ENCODE measurements around the gene ZNF287.
A peak's percentile ranks its signal among the peaks of the same experiment; 100 is the strongest.

Gene ZNF287

DNA sequence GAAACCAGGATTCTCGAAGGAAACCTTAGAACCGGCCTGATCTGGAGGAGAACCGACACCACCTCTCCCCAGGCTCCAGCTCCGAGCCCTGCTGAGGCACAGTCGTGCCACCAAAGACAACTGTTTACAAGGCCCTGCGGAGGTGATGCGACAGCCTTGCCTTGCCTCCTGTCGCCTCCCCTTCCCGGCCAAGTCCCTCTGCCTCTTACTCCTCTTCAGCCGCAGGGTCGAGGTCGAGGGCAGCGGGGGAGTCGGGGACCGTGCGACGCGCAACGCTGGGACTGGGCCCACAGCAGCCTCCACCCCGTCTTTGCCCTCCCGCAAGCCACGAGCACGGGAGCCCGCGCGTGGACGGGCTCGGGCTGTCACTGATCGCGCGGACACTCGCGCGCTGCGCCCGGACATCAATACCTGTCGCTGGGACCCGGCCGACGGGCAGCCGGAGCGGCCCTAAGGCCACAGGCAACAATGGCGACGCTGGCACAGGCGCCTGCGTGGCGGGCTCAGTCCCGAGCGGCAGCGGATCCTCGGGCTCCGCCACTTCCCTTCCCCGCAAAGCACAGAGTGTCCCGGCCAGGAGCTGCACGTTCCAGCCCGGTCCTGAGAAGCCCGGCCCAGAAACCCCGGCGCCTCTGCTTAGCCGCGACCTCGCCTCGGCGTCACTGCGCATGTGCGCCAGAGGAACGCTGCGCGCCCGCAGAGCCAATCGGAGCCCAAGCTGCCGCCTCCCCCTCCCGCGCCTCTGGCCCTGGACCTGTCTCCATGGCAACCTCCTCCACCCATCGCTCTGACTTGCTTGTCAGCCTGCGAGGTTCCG is at the start of gene ZNF287:
ZNF287 (minus strand) TSS at position 664 of the 817 bp plus-strand sequence. CDS start 1,473 bp downstream, outside the sequence.
- Mint-ChIP-seq H3K36me3 (peaks cover 18% of the 10 kb centered on the region), H3K27ac (peak within 1 kb of the TSS; percentile 85), H3K27me3 (no peaks in the 10 kb centered on the region), H3K4me1 (peaks cover 13% of the 10 kb centered on the region), H3K4me3 (peak within 1 kb of the TSS; percentile 91), H3K9me3 (peaks cover 2% of the 10 kb centered on the region)
- ATAC-seq: peak; percentile 99

DNA sequence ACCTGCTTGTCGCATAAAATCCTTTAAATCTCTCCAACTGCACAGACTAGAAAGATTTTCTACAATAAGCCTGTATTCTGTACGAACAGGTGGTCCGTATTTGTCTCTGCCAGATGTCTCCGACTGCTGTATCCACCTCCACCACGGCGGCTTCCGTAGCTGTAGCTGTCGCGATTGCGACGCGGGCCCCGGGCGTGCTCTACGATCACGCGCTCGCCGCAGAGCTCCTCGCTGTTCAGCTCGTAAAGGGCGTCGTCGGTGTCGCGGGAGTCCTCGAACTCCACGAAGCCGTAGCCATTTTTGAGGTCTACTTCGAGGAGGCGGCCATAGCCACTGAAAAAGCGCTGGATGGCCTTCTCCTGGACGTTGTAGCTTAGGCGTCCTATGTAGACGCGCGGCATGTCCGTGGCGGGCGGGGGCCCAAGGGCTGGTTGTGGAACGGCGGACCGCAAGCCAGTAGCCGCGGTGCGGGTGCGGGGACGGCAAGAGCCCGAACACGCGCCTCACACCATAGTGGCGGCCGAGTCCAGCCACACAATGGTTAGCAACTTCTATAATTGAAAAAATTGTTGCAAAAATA is 48.6 kb upstream of the ZNF287 start:
- no peak for ATAC-seq
- H3K4me1 Mint-ChIP-seq: no peaks in the 10 kb centered on the region
- peaks cover 32% of the 10 kb centered on the region for H3K9me3 Mint-ChIP-seq
- H3K4me3 Mint-ChIP-seq: no peak overlapping the region
- no peaks in the 10 kb centered on the region for H3K27me3 Mint-ChIP-seq
- peaks cover 41% of the 10 kb centered on the region for H3K36me3 Mint-ChIP-seq
- H3K27ac Mint-ChIP-seq: no peak overlapping the region

DNA sequence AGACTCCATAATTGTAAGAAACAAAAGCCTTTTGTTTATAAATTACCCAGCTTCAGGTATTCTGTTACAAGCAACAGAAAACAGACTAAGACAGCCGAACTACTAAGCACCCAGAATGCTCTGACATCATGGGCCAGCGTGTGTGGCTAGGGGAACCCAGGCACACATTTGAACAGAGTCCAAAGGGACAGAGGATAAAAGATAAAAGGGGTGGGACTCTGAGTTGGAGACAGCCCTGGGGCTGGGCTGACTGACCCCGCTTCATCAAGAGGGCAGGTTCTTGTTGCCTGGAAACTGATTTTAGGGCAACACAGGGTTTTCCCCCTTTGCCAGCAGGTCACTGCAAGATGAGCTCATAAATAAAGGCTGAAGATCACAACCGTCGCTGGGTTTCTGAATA is 30.5 kb upstream of the ZNF287 start:
- H3K27ac Mint-ChIP-seq: no peak overlapping the region
- no peak for ATAC-seq
- H3K27me3 Mint-ChIP-seq: peaks cover 8% of the 10 kb centered on the region
- no peak overlapping the region for H3K4me3 Mint-ChIP-seq
- peaks cover under 1% of the 10 kb centered on the region for H3K36me3 Mint-ChIP-seq
- peaks cover 11% of the 10 kb centered on the region for H3K9me3 Mint-ChIP-seq
- H3K4me1 Mint-ChIP-seq: no peaks in the 10 kb centered on the region

DNA sequence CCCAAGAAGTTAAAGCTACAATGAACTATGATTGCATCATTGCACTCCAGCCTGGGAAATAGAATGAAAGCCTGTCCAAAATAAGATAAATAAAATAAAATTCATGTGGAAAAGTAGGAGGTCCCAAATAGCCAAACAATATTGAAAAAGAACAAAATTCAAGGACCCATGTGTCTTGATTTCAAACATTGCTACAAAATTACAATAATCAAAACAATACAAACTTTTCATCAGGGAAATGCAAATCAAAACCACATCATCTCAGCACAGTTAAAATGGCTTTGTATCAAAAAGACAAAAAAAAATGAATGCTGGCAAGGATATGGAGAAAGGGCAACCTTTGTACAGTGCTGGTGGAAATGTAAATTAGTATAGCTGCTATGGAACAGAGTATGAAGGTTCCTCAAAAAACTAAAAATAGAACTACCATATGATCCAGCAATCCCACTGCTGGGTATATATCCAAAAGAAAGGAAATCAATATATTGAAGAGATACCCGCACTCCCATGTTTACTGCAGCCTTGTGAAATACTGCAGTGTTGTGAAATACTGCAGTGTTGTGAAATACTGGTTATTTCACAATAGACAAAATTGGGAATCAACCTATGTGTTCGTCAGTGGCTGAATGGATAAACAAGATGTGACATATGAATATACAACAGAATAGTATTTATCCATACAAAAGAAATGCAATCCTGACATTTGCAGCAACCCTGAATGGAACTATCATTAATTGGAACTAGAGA is 24.5 kb upstream of the ZNF287 start:
- Mint-ChIP-seq H3K4me3 (no peak overlapping the region), H3K9me3 (no peaks in the 10 kb centered on the region), H3K4me1 (peaks cover 8% of the 10 kb centered on the region), H3K27me3 (peaks cover 46% of the 10 kb centered on the region), H3K27ac (no peak overlapping the region), H3K36me3 (no peaks in the 10 kb centered on the region)
- ATAC-seq: no peak

DNA sequence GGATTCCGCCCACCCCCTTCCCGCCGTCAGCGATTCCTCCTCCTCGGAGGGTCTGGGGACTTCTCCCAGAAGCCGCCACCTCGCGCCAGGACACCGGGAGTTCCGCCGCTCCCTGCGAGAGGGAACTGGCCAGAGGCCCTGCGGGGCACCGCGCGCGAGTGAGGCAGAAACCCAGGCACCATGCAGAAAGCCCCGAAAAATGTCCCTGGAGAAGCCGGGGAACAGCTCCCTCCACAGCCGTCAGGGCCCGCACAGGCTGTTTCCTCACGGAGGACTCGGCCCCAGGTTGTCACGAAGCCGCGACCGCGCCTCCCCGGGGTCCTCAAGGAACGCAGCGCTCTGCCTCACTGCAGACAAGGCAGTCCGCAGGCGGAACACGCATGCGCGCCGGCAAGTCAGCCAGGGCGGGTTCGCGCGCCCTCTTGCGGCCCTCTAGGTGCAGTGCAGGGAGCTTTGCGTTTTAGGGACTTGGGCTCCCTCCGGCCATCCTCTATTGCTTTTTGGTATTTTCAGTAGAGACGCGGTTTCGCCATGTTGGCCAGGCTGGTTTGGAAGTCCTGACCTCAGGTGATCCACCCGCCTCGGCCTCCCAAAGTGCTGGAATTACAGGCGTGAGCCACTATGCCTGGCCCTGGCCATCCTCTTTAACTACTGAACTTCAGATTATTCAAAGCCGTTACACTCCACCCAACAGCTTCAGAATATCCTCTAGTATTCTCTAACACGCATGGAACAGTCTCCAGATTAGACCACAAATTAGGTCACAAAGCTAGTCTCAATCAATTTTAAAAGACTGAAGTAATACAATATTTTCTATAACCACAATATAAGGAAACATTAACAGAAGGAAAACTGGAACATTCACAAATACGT is 20.3 kb upstream of the ZNF287 start:
- peak overlapping the region; percentile 78 for H3K4me3 Mint-ChIP-seq
- H3K27me3 Mint-ChIP-seq: peaks cover 54% of the 10 kb centered on the region
- peaks cover 11% of the 10 kb centered on the region for H3K4me1 Mint-ChIP-seq
- H3K27ac Mint-ChIP-seq: peak overlapping the region; percentile 30
- ATAC-seq: peak; percentile 92
- H3K36me3 Mint-ChIP-seq: no peaks in the 10 kb centered on the region
- no peaks in the 10 kb centered on the region for H3K9me3 Mint-ChIP-seq

DNA sequence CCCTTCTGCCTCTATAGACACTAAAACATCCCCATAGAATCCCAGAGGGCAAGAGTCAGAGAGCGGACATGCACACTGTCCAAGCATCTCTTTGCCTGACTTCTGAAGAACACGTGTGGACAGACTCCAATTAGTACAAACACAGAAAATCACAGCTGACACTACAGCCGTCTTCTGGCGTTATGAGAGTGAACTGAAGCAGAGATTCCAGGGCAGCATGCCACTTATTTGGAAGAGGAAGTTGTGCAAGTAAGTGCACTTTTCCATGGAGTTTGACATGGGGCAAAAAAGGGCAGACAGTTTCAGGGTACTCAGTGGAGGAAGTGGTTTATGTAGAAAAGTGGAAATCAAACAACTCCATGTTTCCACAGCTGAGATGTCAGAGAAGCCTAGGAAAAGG is 16.8 kb upstream of the ZNF287 start:
- no peak overlapping the region for H3K4me3 Mint-ChIP-seq
- H3K27me3 Mint-ChIP-seq: peaks cover 72% of the 10 kb centered on the region
- no peak for ATAC-seq
- no peaks in the 10 kb centered on the region for H3K36me3 Mint-ChIP-seq
- no peaks in the 10 kb centered on the region for H3K9me3 Mint-ChIP-seq
- peaks cover 18% of the 10 kb centered on the region for H3K4me1 Mint-ChIP-seq
- no peak overlapping the region for H3K27ac Mint-ChIP-seq

DNA sequence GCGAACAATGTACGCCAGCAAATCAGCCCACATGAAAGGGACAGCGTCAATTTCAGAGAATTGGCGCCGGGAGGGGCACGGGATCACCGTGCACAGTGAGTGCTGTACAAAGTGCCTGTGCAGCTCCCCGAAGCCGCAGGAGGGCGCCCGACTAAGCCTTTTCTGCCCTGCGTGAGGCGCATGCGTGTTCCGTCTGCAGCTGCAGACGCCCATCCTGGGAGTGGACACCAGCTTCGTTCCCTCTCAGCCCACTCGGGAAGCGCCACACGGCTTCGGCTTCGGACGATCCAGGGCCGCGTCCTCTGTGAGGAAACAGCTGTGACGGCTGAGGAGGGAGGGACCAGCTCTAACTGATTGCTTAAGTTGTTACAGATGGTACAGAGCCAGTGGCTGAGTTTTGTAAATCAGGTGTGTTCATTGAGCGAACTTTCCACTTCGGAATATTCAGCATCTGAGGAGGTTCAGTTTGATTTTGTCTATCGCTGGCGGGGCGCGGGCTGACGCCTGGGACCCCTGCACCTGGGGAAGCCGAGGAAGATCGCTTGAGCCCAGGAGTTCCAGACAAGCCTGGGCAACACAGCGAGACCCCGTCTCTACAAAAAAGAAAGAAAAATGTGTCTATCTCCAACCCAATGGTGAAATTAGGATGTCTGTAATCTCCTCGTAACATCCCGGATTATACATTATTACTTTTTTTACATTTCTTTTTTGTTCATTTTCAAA is 15.4 kb upstream of the ZNF287 start:
- H3K27me3 Mint-ChIP-seq: peaks cover 72% of the 10 kb centered on the region
- no peak overlapping the region for H3K27ac Mint-ChIP-seq
- peak; percentile 92 for ATAC-seq
- H3K4me3 Mint-ChIP-seq: peak overlapping the region; percentile 80
- no peaks in the 10 kb centered on the region for H3K9me3 Mint-ChIP-seq
- H3K36me3 Mint-ChIP-seq: peaks cover 5% of the 10 kb centered on the region
- peaks cover 13% of the 10 kb centered on the region for H3K4me1 Mint-ChIP-seq

DNA sequence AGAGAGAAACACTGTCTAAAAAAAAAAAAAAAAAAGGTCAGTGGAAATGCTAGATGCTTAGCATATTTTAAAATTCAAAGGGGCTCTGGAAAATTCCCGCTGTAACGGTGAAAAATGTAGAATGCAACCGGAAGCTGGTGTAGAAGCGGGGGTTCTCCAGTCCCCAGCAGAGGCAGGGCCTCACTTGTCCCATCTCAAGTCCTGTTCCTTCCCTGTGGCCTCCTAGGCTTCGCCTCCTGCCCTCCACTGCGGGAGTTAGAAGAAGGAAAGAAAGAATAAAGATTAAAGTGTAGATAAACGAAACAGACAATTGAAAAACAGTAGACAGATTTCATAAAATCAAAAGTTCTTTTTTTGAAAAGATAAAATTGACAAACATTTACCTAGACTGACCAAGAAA is 14.8 kb upstream of the ZNF287 start:
- peak overlapping the region; percentile 80 for H3K4me3 Mint-ChIP-seq
- no peaks in the 10 kb centered on the region for H3K9me3 Mint-ChIP-seq
- H3K36me3 Mint-ChIP-seq: peaks cover 5% of the 10 kb centered on the region
- peaks cover 11% of the 10 kb centered on the region for H3K4me1 Mint-ChIP-seq
- ATAC-seq: no peak
- peaks cover 74% of the 10 kb centered on the region for H3K27me3 Mint-ChIP-seq
- H3K27ac Mint-ChIP-seq: no peak overlapping the region

DNA sequence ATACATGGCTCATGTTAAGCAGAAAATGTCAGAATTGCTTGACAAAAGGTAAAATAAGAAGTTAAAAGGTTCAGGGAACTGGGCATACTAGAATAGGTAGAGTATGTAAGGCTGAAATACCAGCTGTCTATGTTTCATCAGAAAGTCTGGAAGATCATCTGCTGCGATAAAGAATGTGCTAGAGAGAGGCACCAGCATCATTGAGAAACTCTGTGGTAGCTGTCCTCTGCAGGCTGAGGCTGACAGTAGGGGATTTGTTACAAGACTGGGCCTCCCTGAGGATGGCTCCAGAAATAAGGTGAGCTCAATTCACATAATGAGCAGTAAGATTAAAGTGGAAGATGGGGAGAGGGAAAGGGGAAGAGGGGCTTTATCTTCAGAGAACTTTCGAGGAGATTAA is 4.5 kb upstream of the ZNF287 start:
- Mint-ChIP-seq H3K27me3 (peaks cover 13% of the 10 kb centered on the region), H3K4me3 (no peak overlapping the region), H3K4me1 (peaks cover 13% of the 10 kb centered on the region), H3K27ac (no peak overlapping the region), H3K9me3 (no peaks in the 10 kb centered on the region), H3K36me3 (no peaks in the 10 kb centered on the region)
- ATAC-seq: no peak

DNA sequence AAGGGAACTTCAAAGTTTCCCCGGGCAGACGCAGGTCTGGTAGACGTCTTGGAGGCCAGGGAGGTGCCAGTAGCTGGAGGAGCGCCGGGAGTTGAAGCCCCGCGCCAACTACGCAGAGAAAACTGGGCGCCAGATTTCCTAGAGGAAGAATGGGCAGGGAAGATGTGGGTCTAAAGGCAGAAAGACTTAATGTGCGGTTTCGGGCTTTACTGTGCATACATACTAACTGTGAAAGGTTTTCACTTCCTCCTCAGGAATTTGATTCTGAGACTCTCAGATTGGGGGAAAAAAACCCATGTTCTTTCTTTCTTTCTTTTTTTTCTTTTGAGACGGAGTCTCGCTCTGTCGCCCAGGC is 331 bp upstream of the ZNF287 start:
- peak overlapping the region; percentile 91 for H3K4me3 Mint-ChIP-seq
- H3K36me3 Mint-ChIP-seq: peaks cover 14% of the 10 kb centered on the region
- no peaks in the 10 kb centered on the region for H3K27me3 Mint-ChIP-seq
- H3K27ac Mint-ChIP-seq: peak overlapping the region; percentile 85
- H3K9me3 Mint-ChIP-seq: peaks cover 2% of the 10 kb centered on the region
- peak; percentile 74 for ATAC-seq
- peaks cover 13% of the 10 kb centered on the region for H3K4me1 Mint-ChIP-seq

DNA sequence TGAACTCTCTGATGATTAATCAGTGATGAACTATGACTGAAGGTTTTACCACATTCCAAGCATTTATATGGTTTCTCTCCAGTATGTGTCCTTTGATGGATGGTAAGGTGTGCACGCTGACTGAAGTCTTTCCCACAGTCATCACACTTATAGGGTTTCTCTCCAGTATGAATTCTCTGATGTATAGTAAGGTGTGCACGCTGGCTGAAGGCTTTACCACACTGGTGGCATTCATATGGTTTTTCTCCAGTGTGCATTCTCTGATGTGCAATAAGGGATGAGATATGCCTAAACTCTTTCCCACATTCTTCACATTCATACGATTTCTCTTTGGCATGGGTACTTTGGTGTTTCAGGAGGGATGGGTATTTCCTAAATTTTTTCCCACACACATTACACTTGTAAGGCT is 16.4 kb downstream of the ZNF287 start:
- no peak overlapping the region for H3K27ac Mint-ChIP-seq
- ATAC-seq: no peak
- no peaks in the 10 kb centered on the region for H3K27me3 Mint-ChIP-seq
- no peak overlapping the region for H3K4me3 Mint-ChIP-seq
- H3K9me3 Mint-ChIP-seq: peaks cover 41% of the 10 kb centered on the region
- no peaks in the 10 kb centered on the region for H3K4me1 Mint-ChIP-seq
- H3K36me3 Mint-ChIP-seq: peaks cover 67% of the 10 kb centered on the region

DNA sequence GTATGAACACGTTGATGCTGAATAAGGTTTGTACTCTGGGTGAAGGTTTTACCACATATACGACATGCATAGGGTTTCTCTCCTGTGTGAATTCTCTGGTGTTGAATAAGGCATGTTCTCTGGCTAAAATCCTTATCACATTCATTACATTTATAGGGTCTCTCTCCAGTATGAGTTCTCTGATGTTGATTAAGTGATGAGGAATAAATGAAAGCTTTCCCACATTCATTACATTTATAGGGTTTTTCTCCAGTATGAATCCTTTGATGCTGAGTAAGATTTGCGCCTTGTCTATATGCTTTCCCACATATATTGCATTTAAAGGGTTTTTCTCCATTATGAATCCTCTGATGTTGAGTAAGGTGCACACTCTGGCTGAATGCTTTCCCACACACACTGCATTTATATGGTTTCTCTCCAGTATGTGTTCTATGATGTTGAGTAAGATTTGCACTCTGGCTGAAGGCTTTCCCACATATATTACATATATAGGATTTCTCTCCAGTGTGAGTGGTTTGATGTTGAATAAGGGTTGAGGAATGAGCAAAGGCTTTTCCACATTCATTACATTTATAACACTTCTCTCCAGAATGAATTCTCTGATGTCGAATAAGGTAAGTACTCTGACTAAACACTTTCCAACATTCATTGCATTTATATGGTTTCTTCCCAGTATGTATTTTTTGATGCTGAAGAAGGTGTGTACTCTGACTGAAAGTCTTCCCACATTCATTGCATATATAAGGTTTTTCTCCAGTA is 16.9 kb downstream of the ZNF287 start:
- H3K9me3 Mint-ChIP-seq: peaks cover 41% of the 10 kb centered on the region
- no peaks in the 10 kb centered on the region for H3K27me3 Mint-ChIP-seq
- H3K27ac Mint-ChIP-seq: no peak overlapping the region
- no peak overlapping the region for H3K4me3 Mint-ChIP-seq
- H3K4me1 Mint-ChIP-seq: no peaks in the 10 kb centered on the region
- ATAC-seq: no peak
- H3K36me3 Mint-ChIP-seq: peaks cover 61% of the 10 kb centered on the region

DNA sequence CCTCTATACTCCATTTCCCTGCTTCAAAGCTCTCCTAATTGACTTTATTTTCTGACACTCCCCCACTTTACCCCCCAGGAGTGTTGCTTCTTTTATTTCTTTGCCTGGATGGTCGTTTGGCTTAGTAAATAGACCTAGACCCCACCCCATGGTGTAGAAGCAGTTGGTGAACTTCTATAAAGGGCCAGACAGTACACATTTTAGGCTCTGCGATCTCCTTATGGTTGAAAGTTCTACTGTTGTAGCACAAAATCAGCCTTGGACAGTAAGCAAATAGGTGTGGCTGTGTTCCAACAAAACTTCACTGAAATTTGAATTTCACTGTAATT is 31.9 kb downstream of the ZNF287 start:
- H3K36me3 Mint-ChIP-seq: no peaks in the 10 kb centered on the region
- H3K4me3 Mint-ChIP-seq: peak overlapping the region; percentile 89
- peaks cover 18% of the 10 kb centered on the region for H3K4me1 Mint-ChIP-seq
- no peak for ATAC-seq
- H3K27me3 Mint-ChIP-seq: peaks cover 6% of the 10 kb centered on the region
- H3K27ac Mint-ChIP-seq: peak overlapping the region; percentile 92
- peaks cover 7% of the 10 kb centered on the region for H3K9me3 Mint-ChIP-seq

DNA sequence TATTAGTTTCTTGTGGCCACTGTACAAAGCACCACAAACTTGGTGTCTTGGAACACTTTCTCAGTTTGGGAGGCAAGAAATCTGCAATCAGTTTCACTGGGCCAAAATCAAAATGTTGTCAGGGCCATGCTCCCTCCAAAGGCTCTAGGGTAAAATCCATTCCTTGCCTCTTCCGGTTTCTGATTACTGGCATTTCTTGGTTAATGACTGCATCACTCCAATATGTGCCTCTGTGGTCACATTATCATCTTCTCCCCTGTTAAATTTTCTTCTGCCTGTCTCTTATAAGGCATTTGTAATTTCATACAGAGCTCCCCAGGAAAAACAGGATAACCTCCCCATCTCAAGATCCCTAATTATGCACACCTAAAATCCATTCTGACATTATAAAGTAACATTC is 34.8 kb downstream of the ZNF287 start:
- Mint-ChIP-seq H3K27me3 (peaks cover 24% of the 10 kb centered on the region), H3K9me3 (peaks cover 3% of the 10 kb centered on the region), H3K4me3 (no peak overlapping the region), H3K36me3 (no peaks in the 10 kb centered on the region), H3K4me1 (peaks cover 18% of the 10 kb centered on the region), H3K27ac (no peak overlapping the region)
- no peak for ATAC-seq

Data from stimulated activated memory B cell treated with anti-CD40 and anti-IgM and Interleukin-4, amounts not matched to agents 10 μg/mL and 1 μg/mL and 100 μg/mL, for 72 hours (primary cell).